Osteoblast (primary cell): ENCODE measurements around the gene SESN1. TPM values are rescaled to one million over a fixed set of nuclear protein-coding genes. Genes with fewer than 3 reads are reported as not detected.

Experiments
- DNase-seq: peaks from one replicate; pipeline ENCODE4 v3.0.0; 2011; ENCODE audit warnings: low spot score, mixed read lengths; ENCODE audit not compliant: insufficient read length; ENCODE audit errors: missing footprints
- H2AFZ ChIP-seq: 2 replicates; pipeline ENCODE4 v1.6.0; 2011; ENCODE audit warnings: mild to moderate bottlenecking, low read length
- H3K27ac ChIP-seq: 2 replicates; pipeline ENCODE4 v1.5.1; 2011; ENCODE audit warnings: mild to moderate bottlenecking, low read depth, low read length, moderate library complexity
- H3K27me3 ChIP-seq: 2 replicates; pipeline ENCODE4 v1.6.0; 2012; ENCODE audit warnings: mild to moderate bottlenecking, control low read depth, inconsistent platforms, low read length, moderate library complexity; ENCODE audit not compliant: insufficient read depth
- H3K36me3 ChIP-seq: 2 replicates; pipeline ENCODE4 v1.5.1; 2011; ENCODE audit warnings: mild to moderate bottlenecking, low read length, control low read depth, moderate library complexity; ENCODE audit not compliant: insufficient read depth
- H3K4me1 ChIP-seq: 2 replicates; pipeline ENCODE4 v1.5.1; 2011; ENCODE audit warnings: mild to moderate bottlenecking, low read length, control low read depth, moderate library complexity; ENCODE audit not compliant: insufficient read depth
- H3K4me2 ChIP-seq: 2 replicates; pipeline ENCODE4 v1.6.0; 2011; ENCODE audit warnings: mild to moderate bottlenecking, low read length; ENCODE audit not compliant: insufficient read depth
- H3K4me3 ChIP-seq: fragments of 200-600 bp; sonication (generic); 3 replicates; pipeline ENCODE4 v1.5.1; 2012; ENCODE audit warnings: mild to moderate bottlenecking, low read length, inconsistent platforms; ENCODE audit not compliant: insufficient read depth
- H3K79me2 ChIP-seq: 2 replicates; pipeline ENCODE4 v1.6.0; 2012; ENCODE audit warnings: mild to moderate bottlenecking, low read length, control low read depth, inconsistent platforms; ENCODE audit not compliant: insufficient read depth
- H3K9me3 ChIP-seq: 2 replicates; pipeline ENCODE4 v1.5.1; 2011; ENCODE audit warnings: low read depth, low read length, control low read depth
- H4K20me1 ChIP-seq: 2 replicates; pipeline ENCODE4 v1.6.0; 2012; ENCODE audit warnings: mild to moderate bottlenecking, low read length, control low read depth; ENCODE audit not compliant: insufficient read depth
- CTCF ChIP-seq: IDR thresholded peaks from 2 replicates; pipeline ENCODE4 v1.5.1; 2011; ENCODE audit warnings: mild to moderate bottlenecking, low read depth, low read length, moderate library complexity; ENCODE audit errors: extremely low read depth
- total RNA-seq: library from RNA; depleted of rRNA; stranded (reverse); fragments of >200 nt; gene quantifications from 2 replicates; pipeline ENCODE4 v1.2.3, GENCODE V29; 2012

Gene SESN1
- total RNA-seq, 1 donor, result 26.1 TPM

- no peaks in the 10 kb centered on the region for H3K36me3 ChIP-seq
- H3K9me3 ChIP-seq, result no peaks in the 10 kb centered on the region
- no peaks in the 10 kb centered on the region for H3K27me3 ChIP-seq
- no peak for TF ChIP-seq CTCF
- H2AFZ ChIP-seq, result no peak overlapping the region
- no peak overlapping the region for H3K4me2 ChIP-seq
- no peaks in the 10 kb centered on the region for H3K4me1 ChIP-seq
- H4K20me1 ChIP-seq, result no peaks in the 10 kb centered on the region
- H3K79me2 ChIP-seq, result no peaks in the 10 kb centered on the region
- no peak for DNase-seq
- H3K27ac ChIP-seq, result no peak overlapping the region
- H3K4me3 ChIP-seq, result no peak overlapping the region
Measured at GRCh38 chr6:109036574-109037294, 57.9 kb downstream of the SESN1 start.

- Histone ChIP-seq H3K4me3 (no peak overlapping the region), H4K20me1 (no peaks in the 10 kb centered on the region), H3K79me2 (no peaks in the 10 kb centered on the region), H3K9me3 (no peaks in the 10 kb centered on the region), H3K27ac (no peak overlapping the region), H2AFZ (no peak overlapping the region), H3K4me1 (no peaks in the 10 kb centered on the region), H3K4me2 (no peak overlapping the region), H3K36me3 (no peaks in the 10 kb centered on the region), H3K27me3 (no peaks in the 10 kb centered on the region)
- DNase-seq, result no peak
- no peak for TF ChIP-seq CTCF
Measured at GRCh38 chr6:109034526-109034925, 60.1 kb downstream of the SESN1 start.

- Histone ChIP-seq H3K36me3 (no peaks in the 10 kb centered on the region), H4K20me1 (no peaks in the 10 kb centered on the region), H3K27ac (no peak overlapping the region), H3K9me3 (no peaks in the 10 kb centered on the region), H2AFZ (no peak overlapping the region), H3K4me1 (no peaks in the 10 kb centered on the region), H3K4me2 (no peak overlapping the region), H3K79me2 (no peaks in the 10 kb centered on the region), H3K4me3 (no peak overlapping the region), H3K27me3 (no peaks in the 10 kb centered on the region)
- DNase-seq, result no peak
- no peak for TF ChIP-seq CTCF
Measured at GRCh38 chr6:109033655-109034054, 61.0 kb downstream of the SESN1 start.

- H3K79me2 ChIP-seq, result no peaks in the 10 kb centered on the region
- H3K4me2 ChIP-seq, result no peak overlapping the region
- no peak for DNase-seq
- no peaks in the 10 kb centered on the region for H3K4me1 ChIP-seq
- H4K20me1 ChIP-seq, result no peaks in the 10 kb centered on the region
- H3K36me3 ChIP-seq, result no peaks in the 10 kb centered on the region
- H3K4me3 ChIP-seq, result no peak overlapping the region
- no peak for TF ChIP-seq CTCF
- H3K27me3 ChIP-seq, result no peaks in the 10 kb centered on the region
- no peak overlapping the region for H2AFZ ChIP-seq
- H3K27ac ChIP-seq, result no peak overlapping the region
- H3K9me3 ChIP-seq, result no peaks in the 10 kb centered on the region
Measured at GRCh38 chr6:109031416-109031815, 63.2 kb downstream of the SESN1 start.
